Activated B cell treated with CpG ODN at 0.5 μM for 24 hours (primary cell): ENCODE measurements around the gene RAP1GAP2. TPM values are rescaled to one million over a fixed set of nuclear protein-coding genes. Genes with fewer than 3 reads are reported as not detected.

Source experiments
- ATAC-seq: fragments of 200-7000 bp; cut with Tn5 transposase; one replicate; pipeline ENCODE4 v1.10.0; 2021; ENCODE audit warnings: low read depth, mild to moderate bottlenecking, moderate library complexity
- CTCF ChIA-PET: fragments of 350-600 bp; sonication (Branson Sonifier 250); formaldehyde crosslinking; loops from one replicate; lab custom pipeline; 2021; ENCODE audit warnings: antibody characterized with exemption; lab: Charles Lee
- POLR2A ChIA-PET: fragments of 350-600 bp; sonication (Branson Sonifier 250); formaldehyde crosslinking; loops from one replicate; lab custom pipeline; 2021; ENCODE audit warnings: antibody characterized with exemption; lab: Charles Lee
- DNase-seq: peaks from one replicate; pipeline ENCODE4 v3.0.0; 2022
- H3K27ac Mint-ChIP-seq: one replicate; pipeline ENCODE4 v1.8.0; 2020; ENCODE audit warnings: mixed read lengths
- H3K27me3 Mint-ChIP-seq: one replicate; pipeline ENCODE4 v1.8.0; 2021; ENCODE audit warnings: mixed read lengths
- H3K36me3 Mint-ChIP-seq: one replicate; pipeline ENCODE4 v1.8.0; 2021; ENCODE audit warnings: low read depth, mixed read lengths
- H3K4me1 Mint-ChIP-seq: one replicate; pipeline ENCODE4 v1.8.0; 2021; ENCODE audit warnings: mixed read lengths
- H3K4me3 Mint-ChIP-seq: one replicate; pipeline ENCODE4 v1.8.0; 2020; ENCODE audit warnings: mild to moderate bottlenecking, mixed read lengths
- H3K9me3 Mint-ChIP-seq: one replicate; pipeline ENCODE4 v1.8.0; 2020; ENCODE audit warnings: mixed read lengths
- intact Hi-C: fragments of 100-400 bp; cut with micrococcal nuclease; formaldehyde crosslinking; loops from one replicate; pipeline ENCODE4 v1.15.1; 2024
- total RNA-seq: library from RNA; stranded (reverse); gene quantifications from 2 replicates; pipeline ENCODE4 v1.2.3, GENCODE V29; 2022
- TF ChIP-seq, protein P1 (sequence below): fragments of 200-600 bp; IDR thresholded peaks from one replicate; pipeline ENCODE4 v1.8.0; 2022; ENCODE audit warnings: antibody characterized with exemption, mild to moderate bottlenecking

RAP1GAP2 gene
- total RNA-seq, 1 donor from 2014 or later: 2.6 TPM

DNA sequence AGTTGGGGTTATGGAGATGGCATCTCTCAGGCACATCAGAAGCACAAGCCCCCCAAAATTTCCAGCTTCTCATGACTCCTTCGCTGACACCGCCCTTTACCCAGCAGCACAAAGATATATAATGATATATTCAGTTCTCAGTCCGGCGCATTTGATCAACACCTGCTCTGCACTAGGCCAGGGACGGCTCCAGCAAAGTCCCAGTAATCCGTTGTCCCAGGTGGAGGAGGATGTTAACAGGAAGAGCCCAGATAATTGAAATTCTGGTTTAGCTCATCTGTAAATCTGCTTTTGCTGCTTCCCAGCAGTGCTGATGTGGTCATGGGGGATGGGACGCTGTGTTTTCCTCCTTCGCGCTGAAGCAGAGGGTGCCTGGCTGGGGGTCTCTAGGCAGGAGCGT is 135.6 kb downstream of the RAP1GAP2 start:
- intact Hi-C loops: loop anchor here (2.0 to 5.0 kb wide), 2 partner anchors 71 to 105 kb away; no protein-coding TSS in a partner anchor
- TF ChIP-seq, protein P1, sequence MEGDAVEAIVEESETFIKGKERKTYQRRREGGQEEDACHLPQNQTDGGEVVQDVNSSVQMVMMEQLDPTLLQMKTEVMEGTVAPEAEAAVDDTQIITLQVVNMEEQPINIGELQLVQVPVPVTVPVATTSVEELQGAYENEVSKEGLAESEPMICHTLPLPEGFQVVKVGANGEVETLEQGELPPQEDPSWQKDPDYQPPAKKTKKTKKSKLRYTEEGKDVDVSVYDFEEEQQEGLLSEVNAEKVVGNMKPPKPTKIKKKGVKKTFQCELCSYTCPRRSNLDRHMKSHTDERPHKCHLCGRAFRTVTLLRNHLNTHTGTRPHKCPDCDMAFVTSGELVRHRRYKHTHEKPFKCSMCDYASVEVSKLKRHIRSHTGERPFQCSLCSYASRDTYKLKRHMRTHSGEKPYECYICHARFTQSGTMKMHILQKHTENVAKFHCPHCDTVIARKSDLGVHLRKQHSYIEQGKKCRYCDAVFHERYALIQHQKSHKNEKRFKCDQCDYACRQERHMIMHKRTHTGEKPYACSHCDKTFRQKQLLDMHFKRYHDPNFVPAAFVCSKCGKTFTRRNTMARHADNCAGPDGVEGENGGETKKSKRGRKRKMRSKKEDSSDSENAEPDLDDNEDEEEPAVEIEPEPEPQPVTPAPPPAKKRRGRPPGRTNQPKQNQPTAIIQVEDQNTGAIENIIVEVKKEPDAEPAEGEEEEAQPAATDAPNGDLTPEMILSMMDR: no peak
- ChIA-PET POLR2A (interaction anchor here (0.5 to 1.9 kb wide), 3 partner anchors 60 to 95 kb away, joined by 4 to 9 read pairs (median 4); no protein-coding TSS in a partner anchor), CTCF (interaction anchor here (1.7 to 2.4 kb wide), 4 partner anchors 71 to 83 kb away, joined by 6 to 9 read pairs (median 8); no protein-coding TSS in a partner anchor)
- Mint-ChIP-seq H3K9me3 (no peaks in the 10 kb centered on the region), H3K4me3 (no peak overlapping the region), H3K4me1 (peaks cover 38% of the 10 kb centered on the region), H3K27me3 (peaks cover 3% of the 10 kb centered on the region), H3K27ac (no peak overlapping the region), H3K36me3 (peaks cover 11% of the 10 kb centered on the region)
- ATAC-seq (no peak), DNase-seq (no peak)

DNA sequence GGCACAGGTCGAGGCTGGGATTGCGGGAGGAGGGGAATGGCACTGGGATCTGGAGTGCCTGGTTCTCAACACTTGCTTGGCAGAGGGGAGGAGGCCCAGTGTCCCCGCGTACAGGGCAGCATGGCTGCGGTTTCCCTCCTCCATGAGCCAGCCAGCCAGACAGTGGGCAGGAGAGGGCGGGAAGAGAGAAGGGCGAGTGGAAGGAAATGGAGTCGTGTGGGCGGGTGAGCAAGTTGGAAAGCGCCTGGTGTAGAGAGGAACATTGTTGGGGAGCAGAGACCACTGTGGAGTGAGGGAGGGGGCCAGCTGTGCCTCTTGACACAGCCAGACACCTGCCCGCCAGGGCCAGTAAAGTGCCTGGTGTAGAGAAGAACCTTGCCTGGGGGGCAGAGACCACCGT is 136.7 kb downstream of the RAP1GAP2 start:
- H3K27ac Mint-ChIP-seq: no peak overlapping the region
- intact Hi-C loops: loop anchor here (5.0 kb wide), 1 partner anchor 106 kb away; no protein-coding TSS in a partner anchor
- peaks cover 11% of the 10 kb centered on the region for H3K36me3 Mint-ChIP-seq
- H3K9me3 Mint-ChIP-seq: no peaks in the 10 kb centered on the region
- ChIA-PET POLR2A (no interaction called here), CTCF (no interaction called here)
- ATAC-seq (no peak), DNase-seq (no peak)
- TF ChIP-seq, protein P1: no peak
- peaks cover 38% of the 10 kb centered on the region for H3K4me1 Mint-ChIP-seq
- H3K4me3 Mint-ChIP-seq: no peak overlapping the region
- H3K27me3 Mint-ChIP-seq: peaks cover 3% of the 10 kb centered on the region

DNA sequence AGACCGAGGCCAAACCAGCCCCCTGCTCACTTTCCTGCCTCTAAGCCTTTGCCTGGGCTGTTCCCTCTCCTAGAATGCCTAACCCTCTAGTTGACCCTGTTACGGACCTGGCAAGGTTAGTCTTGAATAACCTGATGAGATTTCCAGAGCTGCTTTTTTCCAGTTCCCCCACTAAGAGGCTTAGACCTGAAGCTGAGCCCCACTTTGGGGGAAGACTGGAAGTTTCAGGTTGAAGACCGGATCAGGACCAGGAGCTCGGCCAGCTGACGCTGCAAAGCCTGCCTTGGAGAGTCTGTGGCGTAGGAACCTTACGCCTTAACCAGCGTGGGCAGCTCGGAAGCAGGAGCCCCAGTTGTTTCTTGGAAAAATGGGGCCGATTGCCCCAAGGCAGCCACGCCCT is 137.4 kb downstream of the RAP1GAP2 start:
- no peak overlapping the region for H3K4me3 Mint-ChIP-seq
- TF ChIP-seq, protein P1: no peak
- H3K36me3 Mint-ChIP-seq: peaks cover 9% of the 10 kb centered on the region
- H3K27me3 Mint-ChIP-seq: peaks cover 3% of the 10 kb centered on the region
- no peak overlapping the region for H3K27ac Mint-ChIP-seq
- POLR2A ChIA-PET: no interaction called here
- CTCF ChIA-PET: no interaction called here
- no peak for DNase-seq
- no peaks in the 10 kb centered on the region for H3K9me3 Mint-ChIP-seq
- ATAC-seq: no peak
- peaks cover 38% of the 10 kb centered on the region for H3K4me1 Mint-ChIP-seq
- intact Hi-C loops: loop anchor here (5.0 kb wide), 1 partner anchor 106 kb away; no protein-coding TSS in a partner anchor

DNA sequence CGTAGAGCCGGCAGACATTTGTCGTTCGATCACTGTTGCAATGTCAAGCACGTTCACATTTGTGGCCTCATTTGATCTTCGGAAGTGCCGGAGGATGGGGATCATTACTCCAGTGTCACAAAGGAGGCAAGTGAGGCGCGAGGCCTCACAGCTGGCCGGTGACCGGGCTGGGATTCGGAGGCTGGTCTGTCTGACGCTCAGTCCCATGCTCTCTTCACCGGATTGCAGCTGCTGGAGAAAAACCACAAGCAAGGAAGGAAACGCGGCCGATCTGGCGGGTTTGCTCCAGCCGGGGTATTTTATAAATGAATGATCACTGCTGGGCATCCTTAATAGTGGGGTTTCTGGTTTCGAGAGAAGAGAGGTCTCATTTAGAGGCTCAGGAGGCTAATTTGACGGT is 139.4 kb downstream of the RAP1GAP2 start:
- intact Hi-C loops: no loop called here
- DNase-seq: no peak
- peaks cover 3% of the 10 kb centered on the region for H3K27me3 Mint-ChIP-seq
- H3K27ac Mint-ChIP-seq: no peak overlapping the region
- H3K4me3 Mint-ChIP-seq: no peak overlapping the region
- no peak for ATAC-seq
- TF ChIP-seq, protein P1: no peak
- ChIA-PET POLR2A (no interaction called here), CTCF (no interaction called here)
- peaks cover 29% of the 10 kb centered on the region for H3K4me1 Mint-ChIP-seq
- no peaks in the 10 kb centered on the region for H3K9me3 Mint-ChIP-seq
- peaks cover 9% of the 10 kb centered on the region for H3K36me3 Mint-ChIP-seq

DNA sequence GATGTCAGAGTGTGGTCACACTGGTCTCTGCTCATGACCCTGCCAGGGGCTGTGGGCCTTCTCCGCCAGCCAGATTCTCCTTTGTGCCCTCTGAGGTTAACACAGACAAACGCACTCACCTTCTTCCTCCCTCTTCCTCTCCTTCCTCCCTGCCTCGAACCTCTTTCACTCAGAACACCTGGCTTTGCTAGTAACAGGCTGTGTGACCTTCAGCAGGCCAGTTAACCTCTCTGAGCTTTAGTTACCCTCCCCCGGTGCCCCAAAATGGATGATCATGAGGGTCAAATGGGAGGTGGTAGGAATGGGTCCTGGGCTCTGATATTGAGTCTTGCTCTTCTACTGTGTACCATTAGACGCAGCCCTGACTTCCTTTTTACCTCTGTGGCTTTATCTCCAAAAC is 140.1 kb downstream of the RAP1GAP2 start:
- Mint-ChIP-seq H3K27ac (no peak overlapping the region), H3K4me1 (peaks cover 22% of the 10 kb centered on the region), H3K36me3 (peaks cover 9% of the 10 kb centered on the region), H3K4me3 (no peak overlapping the region), H3K27me3 (peaks cover 3% of the 10 kb centered on the region), H3K9me3 (no peaks in the 10 kb centered on the region)
- DNase-seq (no peak), ATAC-seq (no peak)
- TF ChIP-seq, protein P1: no peak
- CTCF ChIA-PET: no interaction called here
- intact Hi-C loops: no loop called here
- POLR2A ChIA-PET: interaction anchor here (0.6 kb wide), 1 partner anchor 50 kb away, joined by 3 read pairs; no protein-coding TSS in a partner anchor
